ENCODE results near the gene WNT7B. TPM values are rescaled to one million over a fixed set of nuclear protein-coding genes. Genes with fewer than 3 reads are reported as not detected.

Gene WNT7B
- polyA plus RNA-seq, 4 donors: 0.03 to 0.22 (median 0.03) TPM; not detected in 1

DNA sequence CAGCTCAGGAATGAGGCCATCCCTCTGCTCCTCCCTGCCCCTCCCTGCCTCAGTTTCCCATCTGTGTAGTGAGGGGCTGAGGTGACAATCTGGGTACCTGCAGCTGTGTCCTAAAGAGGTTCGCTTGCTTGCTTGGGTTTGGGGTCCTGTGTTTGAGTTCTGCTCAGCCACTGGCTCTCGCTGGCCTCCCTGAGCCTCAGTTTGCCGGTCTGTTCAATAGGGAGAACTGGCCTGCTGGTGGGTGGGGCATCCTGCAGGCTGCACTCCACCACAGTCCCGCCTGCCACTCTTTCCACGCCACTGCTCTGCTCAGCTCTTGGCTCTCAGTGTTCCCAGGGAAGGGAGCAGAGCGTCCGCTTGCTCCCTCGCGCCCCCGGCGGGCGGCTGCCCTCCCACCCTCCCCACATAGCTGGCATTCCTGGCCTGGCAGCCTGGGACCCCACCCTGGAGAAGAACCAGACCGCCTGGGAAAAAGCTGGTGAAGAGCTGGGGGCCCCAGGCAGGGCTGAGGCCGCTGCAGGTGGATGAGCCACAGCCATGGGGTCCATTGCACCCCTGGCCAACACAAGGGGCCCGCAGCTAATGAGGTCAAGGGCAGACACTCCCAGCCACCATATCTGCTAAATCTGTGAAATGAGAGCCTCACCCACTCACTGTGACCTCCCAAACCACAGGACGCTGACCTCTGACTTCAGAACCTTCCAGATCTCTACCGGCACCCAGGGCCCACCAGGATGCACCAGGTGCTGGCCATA lies 15.1 kb downstream of the WNT7B start:
- 71 to 78% (median 73%) methylated on average over 16 to 17 of the region's 17 CpGs for WGBS, 3 donors
- H3K4me3 ChIP-seq (ENCODE audit: low read depth in 1 of 3, low read length in 3 of 3): no peak overlapping the region
- peaks cover 0 to 13% (median 3%) of the 10 kb centered on the region in 3 donors for H3K27me3 ChIP-seq (ENCODE audit: control insufficient read depth in 3 of 3, insufficient read depth in 3 of 3, low read length in 3 of 3)
- DNase-seq: no peak
- no peaks in the 10 kb centered on the region for H3K36me3 ChIP-seq (ENCODE audit: control insufficient read depth in 3 of 3, insufficient read depth in 2 of 3, low read depth in 1 of 3, low read length in 3 of 3)
- H3K9me3 ChIP-seq (ENCODE audit: control insufficient read depth in 2 of 2, insufficient read depth in 1 of 2, low read depth in 1 of 2, low read length in 1 of 2): no peaks in the 10 kb centered on the region
- no peaks in the 10 kb centered on the region for H3K4me1 ChIP-seq (ENCODE audit: control insufficient read depth in 3 of 3, insufficient read depth in 2 of 3, low read depth in 1 of 3, low read length in 2 of 3)
- H3K27ac ChIP-seq (ENCODE audit: low read depth in 1 of 3, low read length in 2 of 3): no peak overlapping the region
- FAIRE-seq: no peak

GRCh38 chr22:45960477-45961386 lies 16.2 kb downstream of the WNT7B start:
- peaks cover 3 to 6% (median 3%) of the 10 kb centered on the region in 3 donors for H3K27me3 ChIP-seq (ENCODE audit: control insufficient read depth in 3 of 3, insufficient read depth in 3 of 3, low read length in 3 of 3)
- H3K9me3 ChIP-seq (ENCODE audit: control insufficient read depth in 2 of 2, insufficient read depth in 1 of 2, low read depth in 1 of 2, low read length in 1 of 2): no peaks in the 10 kb centered on the region
- H3K36me3 ChIP-seq (ENCODE audit: control insufficient read depth in 3 of 3, insufficient read depth in 2 of 3, low read depth in 1 of 3, low read length in 3 of 3): no peaks in the 10 kb centered on the region
- WGBS, 3 donors: 63 to 78% (median 73%) methylated on average over 23 of the region's 23 CpGs
- H3K27ac ChIP-seq (ENCODE audit: low read depth in 1 of 3, low read length in 2 of 3): no peak overlapping the region
- H3K4me3 ChIP-seq (ENCODE audit: low read depth in 1 of 3, low read length in 3 of 3): no peak overlapping the region
- FAIRE-seq (no peak), DNase-seq (no peak)
- H3K4me1 ChIP-seq (ENCODE audit: control insufficient read depth in 3 of 3, insufficient read depth in 2 of 3, low read depth in 1 of 3, low read length in 2 of 3): no peaks in the 10 kb centered on the region

- no peak for FAIRE-seq
- H3K36me3 ChIP-seq (ENCODE audit: control insufficient read depth in 3 of 3, insufficient read depth in 2 of 3, low read depth in 1 of 3, low read length in 3 of 3): no peaks in the 10 kb centered on the region
- H3K27ac ChIP-seq (ENCODE audit: low read depth in 1 of 3, low read length in 2 of 3): no peak overlapping the region
- no peak overlapping the region for H3K4me3 ChIP-seq (ENCODE audit: low read depth in 1 of 3, low read length in 3 of 3)
- H3K27me3 ChIP-seq (ENCODE audit: control insufficient read depth in 3 of 3, insufficient read depth in 3 of 3, low read length in 3 of 3): peaks cover under 1 to 4% (median 3%) of the 10 kb centered on the region in 3 donors
- H3K9me3 ChIP-seq (ENCODE audit: control insufficient read depth in 2 of 2, insufficient read depth in 1 of 2, low read depth in 1 of 2, low read length in 1 of 2): no peaks in the 10 kb centered on the region
- 68 to 81% (median 72%) methylated on average over 15 to 18 of the region's 18 CpGs for WGBS, 3 donors
- DNase-seq: no peak
- H3K4me1 ChIP-seq (ENCODE audit: control insufficient read depth in 3 of 3, insufficient read depth in 2 of 3, low read depth in 1 of 3, low read length in 2 of 3): no peaks in the 10 kb centered on the region
These were observed 17.1 kb downstream of the WNT7B start for GRCh38 chr22:45959719-45960476.

GRCh38 chr22:45958971-45959370 lies 18.0 kb downstream of the WNT7B start:
- DNase-seq (no peak), FAIRE-seq (no peak)
- no peaks in the 10 kb centered on the region for H3K4me1 ChIP-seq (ENCODE audit: control insufficient read depth in 3 of 3, insufficient read depth in 2 of 3, low read depth in 1 of 3, low read length in 2 of 3)
- 73 to 82% (median 74%) methylated on average over 16 of the region's 16 CpGs for WGBS, 3 donors
- no peak overlapping the region for H3K4me3 ChIP-seq (ENCODE audit: low read depth in 1 of 3, low read length in 3 of 3)
- H3K27ac ChIP-seq (ENCODE audit: low read depth in 1 of 3, low read length in 2 of 3): no peak overlapping the region
- H3K36me3 ChIP-seq (ENCODE audit: control insufficient read depth in 3 of 3, insufficient read depth in 2 of 3, low read depth in 1 of 3, low read length in 3 of 3): no peaks in the 10 kb centered on the region
- H3K9me3 ChIP-seq (ENCODE audit: control insufficient read depth in 2 of 2, insufficient read depth in 1 of 2, low read depth in 1 of 2, low read length in 1 of 2): no peaks in the 10 kb centered on the region
- peaks cover 0 to 4% (median under 1%) of the 10 kb centered on the region in 3 donors for H3K27me3 ChIP-seq (ENCODE audit: control insufficient read depth in 3 of 3, insufficient read depth in 3 of 3, low read length in 3 of 3)

DNA sequence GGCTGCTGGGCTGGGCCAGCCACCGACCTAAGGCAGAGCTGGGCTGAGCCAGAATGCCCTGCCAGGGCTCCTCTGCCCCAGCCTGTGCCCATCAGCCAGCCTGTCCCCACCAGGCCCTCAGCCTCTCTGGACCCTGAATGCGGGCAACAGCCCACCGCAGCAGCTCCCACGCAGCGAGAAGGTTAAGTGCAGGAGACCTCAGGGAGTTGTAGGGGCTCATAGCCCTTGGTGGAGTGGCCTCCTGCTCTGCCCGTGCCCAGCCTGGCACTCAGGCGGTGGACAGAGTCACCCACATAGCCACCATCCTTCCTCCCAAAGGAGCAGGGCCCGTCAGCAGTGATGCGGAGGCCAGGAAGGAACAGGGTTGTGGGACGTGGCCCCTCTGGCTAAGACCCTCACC lies 19.1 kb downstream of the WNT7B start:
- Histone ChIP-seq H3K36me3 (ENCODE audit: control insufficient read depth in 3 of 3, insufficient read depth in 2 of 3, low read depth in 1 of 3, low read length in 3 of 3) (no peaks in the 10 kb centered on the region), H3K27me3 (ENCODE audit: control insufficient read depth in 3 of 3, insufficient read depth in 3 of 3, low read length in 3 of 3) (peaks cover 0 to 4% (median under 1%) of the 10 kb centered on the region in 3 donors), H3K4me3 (ENCODE audit: low read depth in 1 of 3, low read length in 3 of 3) (no peak overlapping the region), H3K27ac (ENCODE audit: low read depth in 1 of 3, low read length in 2 of 3) (no peak overlapping the region), H3K4me1 (ENCODE audit: control insufficient read depth in 3 of 3, insufficient read depth in 2 of 3, low read depth in 1 of 3, low read length in 2 of 3) (no peaks in the 10 kb centered on the region), H3K9me3 (ENCODE audit: control insufficient read depth in 2 of 2, insufficient read depth in 1 of 2, low read depth in 1 of 2, low read length in 1 of 2) (no peaks in the 10 kb centered on the region)
- DNase-seq (no peak), FAIRE-seq (no peak)
- WGBS, 3 donors: 81 to 88% (median 81%) methylated on average over 10 of the region's 10 CpGs

GRCh38 chr22:45953178-45953577 lies 23.8 kb downstream of the WNT7B start:
- FAIRE-seq (no peak), DNase-seq (no peak)
- Histone ChIP-seq H3K4me1 (ENCODE audit: control insufficient read depth in 3 of 3, insufficient read depth in 2 of 3, low read depth in 1 of 3, low read length in 2 of 3) (no peaks in the 10 kb centered on the region), H3K27ac (ENCODE audit: low read depth in 1 of 3, low read length in 2 of 3) (no peak overlapping the region), H3K27me3 (ENCODE audit: control insufficient read depth in 3 of 3, insufficient read depth in 3 of 3, low read length in 3 of 3) (peaks cover 0 to 4% (median 2%) of the 10 kb centered on the region in 3 donors), H3K36me3 (ENCODE audit: control insufficient read depth in 3 of 3, insufficient read depth in 2 of 3, low read depth in 1 of 3, low read length in 3 of 3) (no peaks in the 10 kb centered on the region), H3K9me3 (ENCODE audit: control insufficient read depth in 2 of 2, insufficient read depth in 1 of 2, low read depth in 1 of 2, low read length in 1 of 2) (no peaks in the 10 kb centered on the region), H3K4me3 (ENCODE audit: low read depth in 1 of 3, low read length in 3 of 3) (no peak overlapping the region)
- WGBS, 3 donors: 62 to 67% (median 65%) methylated on average over 14 to 18 of the region's 18 CpGs

DNA sequence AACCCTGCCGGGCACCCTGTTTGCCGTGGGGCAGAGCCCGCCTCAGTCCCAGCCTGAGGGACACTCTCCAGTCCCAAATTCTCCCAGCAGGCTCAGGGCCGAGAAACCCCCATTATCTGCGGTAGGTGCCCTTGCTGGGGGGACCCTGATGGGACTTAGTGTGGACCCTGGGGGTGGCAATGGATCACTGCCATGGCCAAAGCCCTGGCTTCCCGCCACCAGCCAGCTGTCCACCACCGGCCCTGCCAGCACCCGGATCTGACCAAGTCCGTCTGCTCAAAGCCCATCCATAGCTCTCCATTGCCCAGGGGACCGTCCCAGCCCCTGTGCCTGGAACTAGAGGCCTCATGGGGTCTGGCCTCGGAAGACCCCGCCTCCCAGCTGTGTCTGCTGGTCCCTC lies 24.4 kb downstream of the WNT7B start:
- no peaks in the 10 kb centered on the region for H3K9me3 ChIP-seq (ENCODE audit: control insufficient read depth in 2 of 2, insufficient read depth in 1 of 2, low read depth in 1 of 2, low read length in 1 of 2)
- no peak for DNase-seq
- H3K4me3 ChIP-seq (ENCODE audit: low read depth in 1 of 3, low read length in 3 of 3): no peak overlapping the region
- no peak overlapping the region for H3K27ac ChIP-seq (ENCODE audit: low read depth in 1 of 3, low read length in 2 of 3)
- FAIRE-seq: no peak
- no peaks in the 10 kb centered on the region for H3K36me3 ChIP-seq (ENCODE audit: control insufficient read depth in 3 of 3, insufficient read depth in 2 of 3, low read depth in 1 of 3, low read length in 3 of 3)
- peaks cover 0 to 7% (median 2%) of the 10 kb centered on the region in 3 donors for H3K27me3 ChIP-seq (ENCODE audit: control insufficient read depth in 3 of 3, insufficient read depth in 3 of 3, low read length in 3 of 3)
- WGBS, 3 donors: 74 to 83% (median 77%) methylated on average over 12 of the region's 12 CpGs
- no peaks in the 10 kb centered on the region for H3K4me1 ChIP-seq (ENCODE audit: control insufficient read depth in 3 of 3, insufficient read depth in 2 of 3, low read depth in 1 of 3, low read length in 2 of 3)

GRCh38 chr22:45952151-45952550 lies 24.8 kb downstream of the WNT7B start:
- DNase-seq (no peak), FAIRE-seq (no peak)
- no peaks in the 10 kb centered on the region for H3K36me3 ChIP-seq (ENCODE audit: control insufficient read depth in 3 of 3, insufficient read depth in 2 of 3, low read depth in 1 of 3, low read length in 3 of 3)
- H3K9me3 ChIP-seq (ENCODE audit: control insufficient read depth in 2 of 2, insufficient read depth in 1 of 2, low read depth in 1 of 2, low read length in 1 of 2): no peaks in the 10 kb centered on the region
- no peaks in the 10 kb centered on the region for H3K4me1 ChIP-seq (ENCODE audit: control insufficient read depth in 3 of 3, insufficient read depth in 2 of 3, low read depth in 1 of 3, low read length in 2 of 3)
- 65 to 77% (median 73%) methylated on average over 13 to 15 of the region's 15 CpGs for WGBS, 3 donors
- H3K27me3 ChIP-seq (ENCODE audit: control insufficient read depth in 3 of 3, insufficient read depth in 3 of 3, low read length in 3 of 3): peaks cover 0 to 7% (median 2%) of the 10 kb centered on the region in 3 donors
- no peak overlapping the region for H3K27ac ChIP-seq (ENCODE audit: low read depth in 1 of 3, low read length in 2 of 3)
- H3K4me3 ChIP-seq (ENCODE audit: low read depth in 1 of 3, low read length in 3 of 3): no peak overlapping the region
